22Rv1 (cell line): Measurements from ENCODE around the gene PDE4B.

ENCODE experiments used
- CTCF ChIP-seq: fragments of 450-650 bp; IDR thresholded peaks from 2 replicates; pipeline ENCODE4 v1.5.1; 2017; ENCODE audit warnings: mild to moderate bottlenecking
- ZFX ChIP-seq: fragments of 450-650 bp; IDR thresholded peaks from 2 replicates; pipeline ENCODE4 v1.6.1; 2017; ENCODE audit warnings: antibody characterized with exemption, borderline replicate concordance

- TF ChIP-seq CTCF (no peak), ZFX (no peak)
Measured at GRCh38 chr1:66266756-66267155, 474.1 kb downstream of the PDE4B start.
